WTC11 (cell line): ENCODE results near the gene HAND1. TPM values are rescaled to one million over a fixed set of nuclear protein-coding genes. Genes with fewer than 3 reads are reported as not detected.
A peak's percentile ranks its signal among the peaks of the same experiment; 100 is the strongest.

Experiments
- ATAC-seq: fragments of 200-7000 bp; cut with Tn5 transposase; 2 replicates; pipeline ENCODE4 v1.10.0; 2021; ENCODE audit warnings: mild to moderate bottlenecking, moderate library complexity
- CTCF ChIA-PET: fragments of 300-600 bp; sonication (Branson Sonifier 250); formaldehyde crosslinking; loops from one replicate; lab custom pipeline; 2021; ENCODE audit warnings: antibody characterized with exemption; lab: Charles Lee
- POLR2A ChIA-PET: fragments of 350-600 bp; sonication (Branson Sonifier 250); formaldehyde crosslinking; loops from one replicate; lab custom pipeline; 2021; ENCODE audit warnings: antibody characterized with exemption; lab: Charles Lee
- DNase-seq: peaks from one replicate; pipeline ENCODE4 v3.0.0; 2021; ENCODE audit warnings: low spot score
- H3K27ac Mint-ChIP-seq: 2 replicates; pipeline ENCODE4 v1.8.0; 2021; ENCODE audit warnings: mixed read lengths
- H3K27me3 Mint-ChIP-seq: 2 replicates; pipeline ENCODE4 v1.8.0; 2021; ENCODE audit warnings: low read depth, mild to moderate bottlenecking, moderate library complexity, mixed read lengths
- H3K36me3 Mint-ChIP-seq: 2 replicates; pipeline ENCODE4 v1.8.0; 2021; ENCODE audit warnings: mixed read lengths
- H3K4me1 Mint-ChIP-seq: 2 replicates; pipeline ENCODE4 v1.8.0; 2022; ENCODE audit warnings: mixed read lengths
- H3K4me3 Mint-ChIP-seq: 2 replicates; pipeline ENCODE4 v1.8.0; 2021; ENCODE audit warnings: mild to moderate bottlenecking, moderate library complexity, mixed read lengths
- H3K9me3 Mint-ChIP-seq: 2 replicates; pipeline ENCODE4 v1.8.0; 2021; ENCODE audit warnings: mixed read lengths
- CREB1 ChIP-seq: sonication (generic); formaldehyde crosslinking; IDR thresholded peaks from 2 replicates; pipeline ENCODE4 v1.8.0; 2023; ENCODE audit warnings: mild to moderate bottlenecking, missing genetic modification reagents
- E2F1 ChIP-seq: sonication (generic); formaldehyde crosslinking; IDR thresholded peaks from 2 replicates; pipeline ENCODE4 v1.8.0; 2022; ENCODE audit warnings: mild to moderate bottlenecking, missing genetic modification reagents
- IRF1 ChIP-seq: sonication (generic); formaldehyde crosslinking; IDR thresholded peaks from 2 replicates; pipeline ENCODE4 v1.8.0; 2023; ENCODE audit warnings: missing genetic modification reagents
- NFYB ChIP-seq: sonication (generic); formaldehyde crosslinking; conservative IDR thresholded peaks from 2 replicates; pipeline ENCODE4 v1.8.0; 2022; ENCODE audit warnings: low read depth, missing genetic modification reagents
- NR2C2 ChIP-seq: sonication (generic); formaldehyde crosslinking; IDR thresholded peaks from 2 replicates; pipeline ENCODE4 v1.8.0; 2022; ENCODE audit warnings: mild to moderate bottlenecking, missing genetic modification reagents
- SOX15 ChIP-seq: fragments of 250-450 bp; sonication (Bioruptor Pico); IDR thresholded peaks from 2 replicates; pipeline ENCODE4 v1.9.0; 2021; ENCODE audit warnings: mild to moderate bottlenecking
- TP53 ChIP-seq: sonication (generic); formaldehyde crosslinking; IDR thresholded peaks from 2 replicates; pipeline ENCODE4 v1.8.1; 2023; ENCODE audit warnings: mild to moderate bottlenecking, missing genetic modification reagents
- USF1 ChIP-seq: sonication (generic); formaldehyde crosslinking; IDR thresholded peaks from 2 replicates; pipeline ENCODE4 v1.8.0; 2022; ENCODE audit warnings: mild to moderate bottlenecking, missing genetic modification reagents
- ZBTB43 ChIP-seq: sonication (generic); formaldehyde crosslinking; IDR thresholded peaks from 2 replicates; pipeline ENCODE4 v1.8.1; 2023; ENCODE audit warnings: mild to moderate bottlenecking, missing genetic modification reagents
- ZNF121 ChIP-seq: sonication (generic); formaldehyde crosslinking; IDR thresholded peaks from 2 replicates; pipeline ENCODE4 v1.8.0; 2023; ENCODE audit warnings: missing genetic modification reagents
- ZNF138 ChIP-seq: sonication (generic); formaldehyde crosslinking; conservative IDR thresholded peaks from 2 replicates; pipeline ENCODE4 v1.8.1; 2022; ENCODE audit warnings: mild to moderate bottlenecking, moderate library complexity, missing genetic modification reagents
- ZNF263 ChIP-seq: sonication (generic); formaldehyde crosslinking; IDR thresholded peaks from 2 replicates; pipeline ENCODE4 v1.8.1; 2022; ENCODE audit warnings: low read depth, mild to moderate bottlenecking, moderate library complexity, missing genetic modification reagents
- ZNF416 ChIP-seq: fragments of 250-450 bp; sonication (Bioruptor Pico); IDR thresholded peaks from 2 replicates; pipeline ENCODE4 v1.9.0; 2021; ENCODE audit warnings: mild to moderate bottlenecking, inconsistent platforms
- total RNA-seq: library from RNA; stranded (reverse); gene quantifications from 3 replicates; pipeline ENCODE4 v1.2.3, GENCODE V29; 2021
- TF ChIP-seq, protein P1 (sequence below): fragments of 250-450 bp; sonication (Bioruptor Pico); IDR thresholded peaks from 2 replicates; pipeline ENCODE4 v1.9.0; 2021; ENCODE audit warnings: mild to moderate bottlenecking
- TF ChIP-seq, protein P2 (sequence below): sonication (generic); formaldehyde crosslinking; IDR thresholded peaks from 2 replicates; pipeline ENCODE4 v1.8.1; 2022; ENCODE audit warnings: mild to moderate bottlenecking, missing genetic modification reagents, moderate library complexity, borderline replicate concordance
- TF ChIP-seq, protein P3 (sequence below): sonication (generic); formaldehyde crosslinking; IDR thresholded peaks from 2 replicates; pipeline ENCODE4 v1.8.1; 2023; ENCODE audit warnings: mild to moderate bottlenecking, missing genetic modification reagents, moderate library complexity
- TF ChIP-seq, protein P4 (sequence below): sonication (generic); formaldehyde crosslinking; IDR thresholded peaks from 2 replicates; pipeline ENCODE4 v1.8.1; 2022; ENCODE audit warnings: missing genetic modification reagents, borderline replicate concordance
- TF ChIP-seq, protein P5 (sequence below): sonication (generic); formaldehyde crosslinking; IDR thresholded peaks from 2 replicates; pipeline ENCODE4 v1.8.0; 2022; ENCODE audit warnings: mild to moderate bottlenecking, missing genetic modification reagents

HAND1 gene
- total RNA-seq, 1 experiment from 2014 or later = not detected

DNA sequence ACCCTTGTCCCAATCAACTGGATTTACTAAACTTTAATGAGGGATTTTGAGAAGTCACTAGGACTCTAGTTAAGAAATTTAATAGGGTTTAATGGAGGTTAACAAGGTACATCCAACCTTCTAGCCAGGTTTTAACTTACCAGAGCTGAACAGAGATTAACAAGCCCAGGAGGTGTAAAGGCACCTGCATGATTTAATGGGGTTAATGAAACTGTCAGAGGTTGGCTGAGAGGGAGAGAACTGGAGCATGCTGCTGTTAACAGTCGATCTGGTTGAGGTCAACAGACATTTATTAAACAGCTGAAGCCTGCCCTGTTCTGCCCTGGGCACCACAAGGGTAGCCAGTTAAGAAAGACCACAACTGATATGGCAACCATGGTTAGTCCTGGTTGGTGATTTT is 13.6 kb downstream of the HAND1 start (continued):
- TF ChIP-seq, protein P1, sequence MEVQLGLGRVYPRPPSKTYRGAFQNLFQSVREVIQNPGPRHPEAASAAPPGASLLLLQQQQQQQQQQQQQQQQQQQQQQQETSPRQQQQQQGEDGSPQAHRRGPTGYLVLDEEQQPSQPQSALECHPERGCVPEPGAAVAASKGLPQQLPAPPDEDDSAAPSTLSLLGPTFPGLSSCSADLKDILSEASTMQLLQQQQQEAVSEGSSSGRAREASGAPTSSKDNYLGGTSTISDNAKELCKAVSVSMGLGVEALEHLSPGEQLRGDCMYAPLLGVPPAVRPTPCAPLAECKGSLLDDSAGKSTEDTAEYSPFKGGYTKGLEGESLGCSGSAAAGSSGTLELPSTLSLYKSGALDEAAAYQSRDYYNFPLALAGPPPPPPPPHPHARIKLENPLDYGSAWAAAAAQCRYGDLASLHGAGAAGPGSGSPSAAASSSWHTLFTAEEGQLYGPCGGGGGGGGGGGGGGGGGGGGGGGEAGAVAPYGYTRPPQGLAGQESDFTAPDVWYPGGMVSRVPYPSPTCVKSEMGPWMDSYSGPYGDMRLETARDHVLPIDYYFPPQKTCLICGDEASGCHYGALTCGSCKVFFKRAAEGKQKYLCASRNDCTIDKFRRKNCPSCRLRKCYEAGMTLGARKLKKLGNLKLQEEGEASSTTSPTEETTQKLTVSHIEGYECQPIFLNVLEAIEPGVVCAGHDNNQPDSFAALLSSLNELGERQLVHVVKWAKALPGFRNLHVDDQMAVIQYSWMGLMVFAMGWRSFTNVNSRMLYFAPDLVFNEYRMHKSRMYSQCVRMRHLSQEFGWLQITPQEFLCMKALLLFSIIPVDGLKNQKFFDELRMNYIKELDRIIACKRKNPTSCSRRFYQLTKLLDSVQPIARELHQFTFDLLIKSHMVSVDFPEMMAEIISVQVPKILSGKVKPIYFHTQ (CRISPR knock-in tag) = no peak
- TF ChIP-seq CREB1 (CRISPR knock-in tag) = no peak
- TF ChIP-seq ZNF263 (CRISPR knock-in tag) = no peak

GRCh38 chr5:154461531-154461930 is 16.5 kb downstream of the HAND1 start:
- CTCF ChIA-PET = interaction anchor here (0.6 to 4.3 kb wide), 17 partner anchors 9 to 486 kb away, joined by 3 to 41 read pairs (median 5); partner anchors contain the start of gene SAP30L
- Mint-ChIP-seq H3K4me1 (peaks cover 7% of the 10 kb centered on the region), H3K27me3 (peaks cover 7% of the 10 kb centered on the region), H3K36me3 (peaks cover 6% of the 10 kb centered on the region; the same call in 1 of the 2 replicates), H3K27ac (0 out of 2 replicates have a peak overlapping the region, but pooled peaks have one; percentile 41), H3K4me3 (no peak overlapping the region), H3K9me3 (no peaks in the 10 kb centered on the region)
- POLR2A ChIA-PET = interaction anchor here (1.2 kb wide), 1 partner anchor 59 kb away, joined by 3 read pairs; no protein-coding TSS in a partner anchor
- TF ChIP-seq, protein P2, sequence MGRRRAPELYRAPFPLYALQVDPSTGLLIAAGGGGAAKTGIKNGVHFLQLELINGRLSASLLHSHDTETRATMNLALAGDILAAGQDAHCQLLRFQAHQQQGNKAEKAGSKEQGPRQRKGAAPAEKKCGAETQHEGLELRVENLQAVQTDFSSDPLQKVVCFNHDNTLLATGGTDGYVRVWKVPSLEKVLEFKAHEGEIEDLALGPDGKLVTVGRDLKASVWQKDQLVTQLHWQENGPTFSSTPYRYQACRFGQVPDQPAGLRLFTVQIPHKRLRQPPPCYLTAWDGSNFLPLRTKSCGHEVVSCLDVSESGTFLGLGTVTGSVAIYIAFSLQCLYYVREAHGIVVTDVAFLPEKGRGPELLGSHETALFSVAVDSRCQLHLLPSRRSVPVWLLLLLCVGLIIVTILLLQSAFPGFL (CRISPR knock-in tag) = no peak
- TF ChIP-seq, protein P3, sequence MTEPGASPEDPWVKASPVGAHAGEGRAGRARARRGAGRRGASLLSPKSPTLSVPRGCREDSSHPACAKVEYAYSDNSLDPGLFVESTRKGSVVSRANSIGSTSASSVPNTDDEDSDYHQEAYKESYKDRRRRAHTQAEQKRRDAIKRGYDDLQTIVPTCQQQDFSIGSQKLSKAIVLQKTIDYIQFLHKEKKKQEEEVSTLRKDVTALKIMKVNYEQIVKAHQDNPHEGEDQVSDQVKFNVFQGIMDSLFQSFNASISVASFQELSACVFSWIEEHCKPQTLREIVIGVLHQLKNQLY (CRISPR knock-in tag) = no peak
- TF ChIP-seq, protein P4, sequence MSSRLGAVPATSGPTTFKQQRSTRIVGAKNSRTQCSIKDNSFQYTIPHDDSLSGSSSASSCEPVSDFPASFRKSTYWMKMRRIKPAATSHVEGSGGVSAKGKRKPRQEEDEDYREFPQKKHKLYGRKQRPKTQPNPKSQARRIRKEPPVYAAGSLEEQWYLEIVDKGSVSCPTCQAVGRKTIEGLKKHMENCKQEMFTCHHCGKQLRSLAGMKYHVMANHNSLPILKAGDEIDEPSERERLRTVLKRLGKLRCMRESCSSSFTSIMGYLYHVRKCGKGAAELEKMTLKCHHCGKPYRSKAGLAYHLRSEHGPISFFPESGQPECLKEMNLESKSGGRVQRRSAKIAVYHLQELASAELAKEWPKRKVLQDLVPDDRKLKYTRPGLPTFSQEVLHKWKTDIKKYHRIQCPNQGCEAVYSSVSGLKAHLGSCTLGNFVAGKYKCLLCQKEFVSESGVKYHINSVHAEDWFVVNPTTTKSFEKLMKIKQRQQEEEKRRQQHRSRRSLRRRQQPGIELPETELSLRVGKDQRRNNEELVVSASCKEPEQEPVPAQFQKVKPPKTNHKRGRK (CRISPR knock-in tag) = no peak
- TF ChIP-seq ZNF416 (CRISPR knock-in tag) (no peak), NFYB (CRISPR knock-in tag) (no peak), NR2C2 (CRISPR knock-in tag) (no peak), IRF1 (CRISPR knock-in tag) (no peak), CREB1 (CRISPR knock-in tag) (no peak), SOX15 (CRISPR knock-in tag) (no peak), ZNF138 (no peak), TP53 (CRISPR knock-in tag) (no peak), ZNF121 (CRISPR knock-in tag) (no peak), E2F1 (CRISPR knock-in tag) (no peak), USF1 (CRISPR knock-in tag) (no peak), ZBTB43 (CRISPR knock-in tag) (no peak)
- TF ChIP-seq, protein P5, sequence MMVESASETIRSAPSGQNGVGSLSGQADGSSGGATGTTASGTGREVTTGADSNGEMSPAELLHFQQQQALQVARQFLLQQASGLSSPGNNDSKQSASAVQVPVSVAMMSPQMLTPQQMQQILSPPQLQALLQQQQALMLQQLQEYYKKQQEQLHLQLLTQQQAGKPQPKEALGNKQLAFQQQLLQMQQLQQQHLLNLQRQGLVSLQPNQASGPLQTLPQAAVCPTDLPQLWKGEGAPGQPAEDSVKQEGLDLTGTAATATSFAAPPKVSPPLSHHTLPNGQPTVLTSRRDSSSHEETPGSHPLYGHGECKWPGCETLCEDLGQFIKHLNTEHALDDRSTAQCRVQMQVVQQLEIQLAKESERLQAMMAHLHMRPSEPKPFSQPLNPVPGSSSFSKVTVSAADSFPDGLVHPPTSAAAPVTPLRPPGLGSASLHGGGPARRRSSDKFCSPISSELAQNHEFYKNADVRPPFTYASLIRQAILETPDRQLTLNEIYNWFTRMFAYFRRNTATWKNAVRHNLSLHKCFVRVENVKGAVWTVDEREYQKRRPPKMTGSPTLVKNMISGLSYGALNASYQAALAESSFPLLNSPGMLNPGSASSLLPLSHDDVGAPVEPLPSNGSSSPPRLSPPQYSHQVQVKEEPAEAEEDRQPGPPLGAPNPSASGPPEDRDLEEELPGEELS = no peak
- peak; percentile 93 for ATAC-seq
- peak; percentile 49 for DNase-seq
